Germinal center (tissue), 1 donor: ENCODE measurements around the gene EEF2K.
"Not testable (repeated sequence)": the region's sequence is repeated elsewhere in the genome, so short reads cannot be mapped to it uniquely, and the experiment has no call there.

Source experiments
- DNase-seq: peaks from one replicate; pipeline ENCODE4 v3.0.0; 2012; ENCODE audit warnings: mixed read lengths, low spot score

Gene EEF2K

DNA sequence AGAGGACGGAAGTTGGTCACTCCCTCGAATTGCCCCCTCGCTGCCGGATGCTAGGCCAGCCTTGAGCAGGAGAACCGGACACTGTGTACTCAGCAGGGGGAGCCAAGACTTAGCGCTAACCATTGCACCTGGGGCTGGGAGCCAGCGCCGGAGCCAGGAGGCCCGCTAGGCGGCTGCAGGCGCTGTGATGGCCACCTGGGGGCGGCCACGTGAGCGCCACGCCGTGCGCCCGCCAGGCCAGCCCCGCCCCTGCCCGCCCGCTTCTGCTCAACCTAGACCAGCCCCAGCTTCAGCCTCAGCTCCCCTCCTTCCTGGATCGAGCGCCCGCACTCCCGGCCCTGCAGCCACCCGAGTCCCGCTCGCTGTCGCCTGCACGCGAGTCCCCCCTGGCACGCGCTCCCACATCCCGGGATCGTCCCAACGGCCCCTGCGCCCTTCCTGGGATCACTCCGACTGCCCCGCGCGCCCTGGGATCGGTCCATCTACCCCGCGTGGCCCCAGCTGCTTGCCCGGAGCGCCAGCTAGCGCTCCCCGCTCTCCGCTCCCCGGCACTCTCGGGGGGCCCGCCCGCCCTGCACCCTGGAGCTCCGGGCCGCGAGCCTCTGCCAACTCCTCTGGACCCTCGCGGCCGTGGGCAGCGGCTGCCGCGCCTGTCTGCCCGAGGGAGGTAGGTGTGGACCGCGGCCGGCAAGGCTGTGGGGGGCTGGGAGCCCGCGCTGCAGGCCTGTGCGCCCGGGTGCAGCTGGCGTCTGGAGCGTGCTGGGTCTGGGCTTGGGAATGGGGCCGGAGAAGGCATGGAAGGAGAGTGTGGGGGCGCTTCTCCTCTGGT is at the start of gene EEF2K:
TSS of gene EEF2K (plus strand) at position 266 of the 829 bp plus-strand sequence. CDS start 19,452 bp downstream, outside the sequence.
- DNase-seq, result peak; percentile 90

DNA sequence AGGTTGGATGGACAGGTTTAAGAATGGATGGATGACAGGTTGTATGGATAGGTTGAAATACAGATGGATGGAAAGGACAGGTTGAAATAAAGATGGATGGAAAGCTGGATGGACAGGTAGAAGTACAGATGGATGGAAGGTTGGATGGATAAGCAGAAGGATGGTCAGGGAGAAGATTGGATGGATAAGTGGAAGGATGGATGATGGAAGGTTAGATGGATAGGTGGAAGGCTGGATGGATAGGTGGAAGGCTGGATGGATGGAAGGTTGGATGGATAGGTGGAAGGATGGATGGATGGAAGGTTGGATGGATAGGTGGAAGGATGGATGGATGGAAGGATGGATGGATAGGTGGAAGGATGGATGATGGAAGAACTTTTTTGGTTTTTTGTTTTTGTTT is 44.7 kb upstream of the EEF2K start:
- DNase-seq, result no peak

- peak; percentile 83 for DNase-seq
Measured at GRCh38 chr16:22161999-22162655, 44.0 kb upstream of the EEF2K start, which contains the start of gene SDR42E2. Gene SDR42E2 (plus strand): TSS chr16:22162506. CDS start chr16:22165583, 3,077 bp downstream.

DNA sequence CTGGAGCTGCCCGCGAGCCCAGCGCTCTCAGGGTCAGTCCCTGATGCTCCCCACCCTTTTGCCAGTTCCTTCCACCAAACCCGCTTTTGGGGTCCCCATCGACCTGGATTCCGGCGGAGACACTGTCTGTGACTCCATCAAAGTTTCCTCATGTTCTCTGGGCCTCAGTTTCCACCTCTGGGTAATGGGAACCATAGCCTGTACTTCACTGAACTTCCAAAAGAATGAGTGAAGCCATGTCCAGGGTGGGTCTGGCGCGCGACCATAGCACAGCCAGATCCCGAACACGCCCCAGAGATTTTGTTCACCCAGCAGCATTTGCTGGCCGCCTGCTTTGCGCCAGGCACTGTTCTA is 43.4 kb upstream of the EEF2K start:
- no peak for DNase-seq

GRCh38 chr16:22163806-22164205 is 42.3 kb upstream of the EEF2K start:
- DNase-seq, result no peak

DNA sequence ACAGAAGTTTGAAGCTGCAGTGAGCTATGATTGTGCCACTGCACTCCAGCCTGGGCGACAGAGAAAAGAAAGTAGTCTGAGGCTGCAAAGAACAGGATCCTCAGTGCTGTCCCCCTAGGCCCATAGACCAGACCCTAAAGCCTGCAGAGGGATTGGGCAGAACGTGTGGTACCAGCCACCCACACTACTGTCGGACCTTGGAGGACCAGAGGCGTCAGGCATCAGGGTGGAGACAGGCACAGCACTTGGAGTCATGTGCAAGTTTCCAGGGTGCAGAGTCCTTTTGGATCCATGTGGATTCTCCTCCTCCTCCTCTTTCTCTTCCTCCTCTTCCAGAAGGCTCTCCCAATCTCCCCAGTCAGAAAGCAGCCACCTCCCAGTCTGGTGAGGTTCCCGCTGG is 41.6 kb upstream of the EEF2K start:
- no peak for DNase-seq

DNA sequence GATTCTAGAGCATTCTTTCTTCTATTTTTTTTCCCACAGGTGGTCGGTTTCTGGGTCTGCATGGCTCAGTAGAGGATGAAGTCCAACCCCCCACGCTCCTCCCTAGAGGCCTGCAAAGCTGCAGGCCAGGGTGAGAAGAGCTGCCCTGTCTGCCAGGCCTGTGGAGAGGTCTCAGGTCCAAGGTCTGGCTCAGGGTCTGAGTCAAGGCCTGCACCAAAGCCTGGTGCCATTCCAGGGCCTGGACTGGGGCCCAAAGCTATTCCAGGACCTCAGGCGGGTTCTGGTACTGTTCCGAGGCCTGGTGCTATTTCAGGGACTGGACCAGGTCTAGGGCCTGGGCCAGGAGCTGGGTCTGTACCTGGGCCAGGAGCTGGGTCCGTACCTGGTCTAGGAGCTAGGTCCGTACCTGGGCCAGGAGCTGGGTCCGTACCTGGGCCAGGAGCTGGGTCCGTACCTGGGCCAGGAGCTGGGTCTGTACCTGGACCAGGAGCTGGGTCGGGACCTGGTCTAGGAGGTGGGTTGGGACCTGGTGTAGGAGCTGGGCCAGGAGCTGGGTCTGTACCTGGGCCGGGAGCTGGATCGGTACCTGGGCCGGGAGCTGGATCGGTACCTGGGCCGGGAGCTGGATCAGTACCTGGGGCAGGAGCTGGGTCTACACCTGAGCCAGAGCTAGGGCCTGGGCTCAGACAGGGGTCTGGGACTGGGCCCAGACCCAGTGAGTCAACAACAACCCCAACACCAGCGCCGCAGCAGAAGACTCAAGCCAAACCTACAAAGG is 40.4 kb upstream of the EEF2K start:
- no peak for DNase-seq

DNA sequence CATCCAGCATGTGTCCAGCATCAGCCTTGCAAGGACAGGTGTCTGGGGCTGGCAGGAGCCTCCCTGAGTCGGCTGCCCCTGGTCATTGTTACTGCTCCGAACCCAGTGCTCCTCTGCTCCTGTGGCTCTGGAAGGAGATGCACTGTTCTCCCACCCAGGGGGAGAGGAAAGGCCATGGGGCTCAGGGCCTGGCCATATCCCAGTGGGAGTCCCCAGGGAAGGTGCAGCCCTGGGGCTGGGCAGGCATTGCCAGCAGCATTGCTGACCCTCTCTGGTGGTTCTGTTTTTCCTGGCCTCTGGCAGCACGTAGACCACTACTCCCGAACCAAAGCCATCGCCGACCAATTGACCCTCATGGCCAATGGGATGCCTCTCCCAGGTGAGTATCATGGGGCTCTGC is 34.1 kb upstream of the EEF2K start:
- DNase-seq, result no peak

DNA sequence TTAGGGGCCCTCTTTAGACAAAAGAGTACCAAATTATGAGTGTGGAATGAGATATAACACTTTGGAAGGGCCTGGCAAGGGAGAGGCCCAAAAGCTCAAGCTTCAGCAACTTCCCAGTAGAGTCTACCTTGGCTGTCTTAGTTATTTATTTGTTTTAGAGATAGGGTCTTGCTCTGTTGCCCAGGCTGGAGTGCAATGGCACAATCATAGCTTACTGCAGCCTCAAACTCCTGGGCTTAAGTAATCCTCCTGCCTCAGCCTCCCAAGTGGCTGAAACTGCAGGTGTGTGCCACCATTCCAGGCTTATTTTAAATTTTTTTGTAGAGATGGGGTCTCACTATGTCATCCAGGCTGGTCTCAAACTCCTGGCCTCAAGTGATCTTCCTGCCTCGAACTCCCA is 33.4 kb upstream of the EEF2K start:
- not testable (repeated sequence) for DNase-seq

DNA sequence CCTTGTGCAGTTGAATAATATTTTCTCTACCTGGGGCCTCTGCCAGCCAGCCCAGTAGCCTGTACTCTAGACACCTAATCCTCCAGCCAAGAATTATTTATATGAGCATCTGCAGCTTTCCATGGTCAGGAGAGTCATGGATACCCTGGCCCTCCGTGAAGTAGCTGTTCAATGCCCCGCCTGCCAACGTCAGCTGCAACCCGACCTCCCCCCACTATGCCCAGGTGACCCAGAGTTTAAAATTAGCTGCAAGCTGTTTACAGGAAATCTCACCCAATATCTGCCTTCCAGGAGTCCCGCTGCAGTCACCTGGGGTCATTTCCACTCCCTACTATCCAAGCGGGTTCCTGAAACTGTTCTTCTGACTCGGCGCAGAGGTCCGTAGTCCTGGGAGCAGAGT is 31.4 kb upstream of the EEF2K start:
- DNase-seq, result no peak

DNA sequence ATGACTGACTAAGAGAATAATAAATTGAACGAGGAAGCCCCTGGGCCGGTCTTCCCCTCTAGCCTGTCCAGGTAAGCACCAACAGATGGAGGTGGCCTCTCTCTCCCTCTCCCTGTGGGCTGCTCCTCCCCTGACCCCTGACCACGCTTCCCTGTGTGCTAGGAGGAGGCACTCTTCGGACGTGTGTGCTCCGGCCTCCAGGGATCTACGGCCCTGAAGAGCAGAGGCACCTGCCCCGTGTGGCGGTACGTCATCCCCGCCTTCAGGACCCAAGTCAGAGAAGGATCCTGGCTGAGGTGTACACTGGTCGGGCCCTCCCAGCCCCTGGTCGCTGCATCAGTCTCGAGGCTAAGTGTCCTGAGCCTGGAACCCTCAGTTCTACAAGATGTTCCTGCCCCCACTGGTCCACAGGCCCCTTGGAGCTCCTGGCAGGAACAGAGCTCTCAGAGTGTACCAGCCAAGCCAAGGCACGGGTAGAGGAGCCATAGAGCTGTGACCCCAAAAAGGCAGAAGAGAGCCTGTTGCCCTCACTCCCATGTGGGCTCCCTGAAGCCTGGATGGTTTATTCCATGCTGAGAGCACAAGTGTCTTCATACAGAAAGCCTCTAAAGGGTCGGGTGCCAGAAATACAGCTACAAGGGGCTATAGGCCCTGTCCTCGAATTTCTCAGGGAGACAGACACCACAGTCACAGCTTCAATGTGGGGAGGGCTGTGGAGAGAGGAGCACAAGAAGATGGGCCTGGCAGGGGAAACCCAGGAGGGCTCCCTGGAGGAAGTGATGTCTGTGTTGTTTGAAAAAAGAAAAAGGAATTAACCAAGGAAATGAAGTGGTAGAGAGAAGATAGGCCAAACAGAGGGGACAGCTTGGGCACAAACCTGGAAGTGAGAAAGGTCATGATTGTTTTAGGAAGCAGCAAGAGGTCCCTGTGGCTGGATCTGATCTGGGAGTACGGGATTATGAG is 27.8 kb upstream of the EEF2K start:
- DNase-seq, result no peak

GRCh38 chr16:22181426-22181825 is 24.7 kb upstream of the EEF2K start:
- DNase-seq, result no peak

GRCh38 chr16:22181843-22182242 is 24.2 kb upstream of the EEF2K start:
- no peak for DNase-seq

GRCh38 chr16:22183335-22183734 is 22.7 kb upstream of the EEF2K start:
- DNase-seq, result no peak

DNA sequence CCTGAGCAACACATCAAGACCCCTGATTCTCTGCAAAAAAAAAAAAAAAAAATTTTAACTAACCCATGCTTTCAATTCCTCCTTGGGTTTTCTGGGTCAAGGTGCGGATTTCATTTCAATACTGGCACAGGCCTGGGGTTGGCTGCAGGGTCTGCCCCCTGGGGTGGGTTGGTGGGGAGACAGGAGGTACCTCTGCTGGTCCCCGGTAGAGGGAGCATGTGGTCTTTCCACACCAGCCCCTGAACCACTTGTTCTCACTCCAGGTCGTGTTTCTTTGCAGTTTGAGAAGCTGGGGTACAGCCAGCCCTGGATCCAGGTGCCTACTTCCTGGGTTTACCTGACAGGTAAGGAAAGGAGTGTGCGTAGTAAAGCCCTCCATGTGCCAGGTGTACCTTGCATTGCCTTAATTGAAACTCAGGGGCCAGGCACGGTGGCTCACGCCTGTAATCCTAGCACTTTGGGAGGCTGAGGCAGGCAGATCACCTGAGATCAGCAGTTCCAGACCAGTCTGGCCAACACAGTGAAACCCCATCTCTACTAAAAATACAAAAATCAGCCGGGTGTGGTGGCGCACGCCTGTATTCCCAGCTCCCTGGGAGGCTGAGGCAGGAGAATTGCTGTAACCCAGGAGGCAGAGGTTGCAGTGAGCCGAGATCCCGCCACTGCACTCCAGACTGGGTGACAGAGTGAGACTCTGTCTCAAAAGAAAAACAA is 22.0 kb upstream of the EEF2K start:
- DNase-seq, result peak; percentile 73

DNA sequence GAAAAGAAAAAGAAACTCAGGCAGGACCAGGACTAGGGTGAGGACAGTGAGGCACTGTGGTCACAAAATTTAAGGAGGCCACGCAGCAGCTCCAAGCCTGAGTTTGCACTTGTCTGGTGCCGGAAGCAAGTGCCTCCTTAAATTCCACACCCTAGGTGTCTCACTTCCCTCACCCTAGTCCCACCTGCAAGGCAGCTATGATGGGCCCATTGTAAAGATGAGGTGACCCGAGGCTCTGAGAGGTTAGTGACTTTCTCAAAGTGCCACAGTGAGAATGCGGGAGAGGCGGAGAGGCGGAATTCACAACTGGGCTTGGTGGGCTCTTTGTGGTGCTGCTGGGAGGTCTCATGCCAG is 21.5 kb upstream of the EEF2K start:
- no peak for DNase-seq

- DNase-seq, result no peak
Measured at GRCh38 chr16:22186517-22186916, 19.6 kb upstream of the EEF2K start.

DNA sequence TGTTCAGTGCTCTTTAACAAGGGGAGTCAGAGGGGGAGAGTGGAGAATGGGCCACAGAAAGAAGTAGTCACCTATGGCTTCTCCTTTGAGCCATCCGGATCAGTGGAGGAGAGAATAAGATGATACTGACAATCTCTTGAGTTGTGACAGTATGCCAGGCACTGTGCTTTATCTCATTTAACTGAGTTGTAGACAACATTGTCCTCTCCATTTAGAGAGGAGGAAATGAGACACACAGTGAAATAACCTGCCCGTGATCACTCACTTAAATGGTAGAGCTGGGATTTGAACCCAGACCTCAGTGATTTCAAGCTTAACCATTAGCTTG is 17.8 kb upstream of the EEF2K start:
- DNase-seq, result no peak

GRCh38 chr16:22188595-22189442 is 17.3 kb upstream of the EEF2K start:
- DNase-seq, result peak; percentile 62

- DNase-seq, result no peak
Measured at GRCh38 chr16:22189473-22190080, 16.5 kb upstream of the EEF2K start.
